GM18870 (cell line): ENCODE measurements around the gene FAM53B.

Experiments used
- ATAC-seq: cut with Tn5 transposase; IDR thresholded peaks from one replicate; pipeline ENCODE4 v1.9.1; 2021; ENCODE audit warnings: moderate library complexity; ENCODE audit not compliant: unreplicated experiment

Gene FAM53B

DNA sequence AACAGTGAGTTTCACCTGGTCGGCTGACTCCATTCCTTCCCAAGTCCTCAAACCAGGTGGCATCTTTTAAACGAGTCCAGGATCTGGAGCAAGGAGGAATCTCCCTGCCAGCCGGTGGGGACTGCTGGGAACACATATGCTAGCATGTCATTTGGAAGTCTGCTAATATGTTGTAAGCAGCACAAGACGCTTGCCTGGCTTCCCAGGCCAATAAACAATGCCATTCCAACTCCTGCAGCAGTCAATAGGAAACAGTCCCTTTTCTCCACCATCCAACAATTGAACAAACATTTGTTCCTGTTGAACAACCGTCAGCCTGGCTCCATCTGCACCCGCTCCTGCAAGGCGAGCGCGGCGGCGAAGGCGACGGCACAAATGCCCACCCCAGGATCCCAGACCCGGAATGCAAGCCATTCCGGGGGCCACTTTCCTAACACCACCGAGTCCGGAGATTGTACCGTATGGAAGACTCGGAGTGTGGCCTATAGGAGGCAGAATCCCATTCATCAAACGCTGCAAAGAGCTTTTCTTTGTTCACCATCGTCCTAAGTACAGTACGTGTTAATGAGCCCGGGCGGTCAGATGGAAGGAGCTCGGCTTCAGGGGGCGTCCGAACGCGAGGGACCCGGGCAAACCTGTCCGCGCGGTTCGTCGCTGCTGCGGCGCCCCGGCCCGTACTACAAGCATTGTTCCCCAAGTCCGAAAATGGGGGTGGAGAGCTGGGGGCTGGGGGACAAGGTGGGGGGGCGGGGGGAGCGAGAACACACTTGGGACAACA is 1.6 kb downstream of the FAM53B start:
- ATAC-seq: no peak

DNA sequence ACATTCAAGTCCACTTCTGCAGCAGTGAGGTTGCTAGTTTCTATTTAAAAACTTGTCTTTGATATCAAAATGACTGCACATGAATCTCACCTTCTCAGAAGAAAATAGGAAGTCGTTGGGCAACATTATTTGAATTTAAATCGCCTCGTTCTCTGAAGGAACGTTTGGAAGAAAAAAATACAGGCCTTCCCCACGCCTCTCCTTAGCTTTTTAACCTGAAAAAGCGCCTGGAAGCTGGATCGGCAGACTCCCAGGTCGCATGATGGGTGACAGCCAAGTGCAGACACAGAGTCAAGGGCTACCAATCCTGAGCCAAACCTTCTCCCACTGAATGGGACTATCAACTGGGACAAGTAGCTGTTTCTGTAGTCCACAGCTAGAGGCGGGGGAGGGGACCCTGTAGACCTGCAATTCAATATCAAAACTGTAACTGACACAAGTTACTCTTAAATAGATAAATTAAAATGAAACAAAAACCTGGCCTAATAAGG is 2.2 kb downstream of the FAM53B start:
- no peak for ATAC-seq

DNA sequence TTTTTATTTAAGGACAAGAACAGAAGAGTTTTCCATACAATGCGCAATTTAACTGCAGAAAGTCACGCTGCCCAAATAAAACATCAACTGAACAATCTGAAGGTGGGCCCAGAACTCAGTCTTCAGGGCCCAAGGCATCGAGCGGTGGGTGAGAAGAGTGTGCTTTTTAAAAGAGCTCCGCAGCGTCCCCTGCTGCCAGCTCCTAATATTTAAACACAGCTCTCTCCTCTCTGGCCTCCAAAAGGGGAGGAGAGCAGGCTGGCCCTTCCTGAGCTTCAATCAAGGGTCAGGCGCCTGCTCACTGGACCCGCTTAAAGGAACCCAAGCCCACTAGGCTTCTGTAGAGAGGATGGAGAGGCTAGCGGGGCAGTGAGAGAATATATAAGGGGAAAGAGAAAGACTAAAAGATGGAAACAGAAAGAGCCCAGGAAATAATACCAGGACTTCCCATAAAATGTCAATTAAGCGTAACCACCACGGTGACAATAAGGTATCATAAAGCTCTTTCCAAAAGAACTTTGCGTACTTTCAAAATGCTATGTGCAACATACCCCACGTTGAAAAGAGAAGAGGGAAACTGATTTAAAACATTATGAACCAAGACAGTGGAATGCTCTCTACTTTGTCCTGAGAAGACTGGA is 2.8 kb downstream of the FAM53B start:
- no peak for ATAC-seq

DNA sequence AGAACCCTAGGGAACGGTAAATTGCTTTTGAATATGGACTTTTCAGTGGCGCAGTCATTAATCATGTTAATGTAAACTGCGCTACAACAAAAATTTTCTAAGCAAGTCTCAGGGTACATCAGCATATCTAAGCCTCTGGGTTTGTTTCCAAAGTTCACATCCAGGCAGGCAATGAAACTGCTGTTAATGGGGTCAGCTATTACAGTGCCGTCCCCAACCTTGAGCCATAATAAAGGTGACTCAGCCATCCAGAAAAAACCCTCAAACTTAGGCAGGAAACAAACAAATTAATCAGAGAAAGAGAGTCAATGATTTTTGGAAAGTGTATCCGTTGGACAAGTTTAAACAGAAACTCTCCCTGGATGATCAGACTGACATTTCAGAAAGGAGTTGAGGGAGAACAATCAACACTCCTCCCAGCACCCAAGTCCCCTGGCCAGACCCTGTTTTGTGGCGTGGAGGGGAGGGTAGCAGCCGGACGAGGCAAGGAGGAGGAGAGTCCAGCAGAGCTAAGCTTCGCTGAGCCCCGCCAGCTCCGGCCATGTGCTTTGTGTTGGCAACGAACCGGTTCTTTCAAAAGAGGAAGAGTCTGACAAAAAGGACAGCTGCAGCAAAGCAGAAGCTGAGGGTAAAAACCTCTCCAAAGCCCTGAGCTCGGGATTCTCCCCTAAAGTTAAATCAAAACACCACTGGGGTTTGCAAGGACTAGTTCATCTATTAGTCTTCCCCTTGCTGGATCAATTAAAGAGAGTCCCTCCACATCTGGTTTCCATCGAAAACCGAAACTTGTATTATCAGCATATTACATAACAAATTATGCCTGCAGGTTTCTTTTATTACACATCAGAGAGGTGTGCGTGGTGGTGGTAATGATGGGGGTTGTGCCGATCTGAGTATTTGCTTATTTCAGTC is 3.6 kb downstream of the FAM53B start:
- no peak for ATAC-seq

DNA sequence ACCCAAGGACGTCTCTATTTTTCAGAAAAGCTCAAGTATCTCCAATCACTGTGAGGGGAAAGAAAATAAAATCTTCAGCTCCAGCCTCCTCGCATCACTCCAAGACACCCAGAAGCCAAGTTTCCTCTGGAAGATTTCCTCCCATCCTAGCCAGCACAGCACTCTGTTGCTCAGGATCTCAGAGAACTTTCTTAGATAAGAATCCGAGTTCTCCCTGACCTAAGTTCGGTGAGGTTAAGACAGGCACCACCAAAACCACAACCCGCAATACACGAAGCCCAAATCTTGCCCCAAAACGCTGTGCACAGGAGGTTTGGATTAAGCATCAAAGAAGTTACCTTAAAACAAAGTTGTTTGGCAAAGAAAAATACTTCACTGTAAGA is 4.2 kb downstream of the FAM53B start:
- no peak for ATAC-seq

DNA sequence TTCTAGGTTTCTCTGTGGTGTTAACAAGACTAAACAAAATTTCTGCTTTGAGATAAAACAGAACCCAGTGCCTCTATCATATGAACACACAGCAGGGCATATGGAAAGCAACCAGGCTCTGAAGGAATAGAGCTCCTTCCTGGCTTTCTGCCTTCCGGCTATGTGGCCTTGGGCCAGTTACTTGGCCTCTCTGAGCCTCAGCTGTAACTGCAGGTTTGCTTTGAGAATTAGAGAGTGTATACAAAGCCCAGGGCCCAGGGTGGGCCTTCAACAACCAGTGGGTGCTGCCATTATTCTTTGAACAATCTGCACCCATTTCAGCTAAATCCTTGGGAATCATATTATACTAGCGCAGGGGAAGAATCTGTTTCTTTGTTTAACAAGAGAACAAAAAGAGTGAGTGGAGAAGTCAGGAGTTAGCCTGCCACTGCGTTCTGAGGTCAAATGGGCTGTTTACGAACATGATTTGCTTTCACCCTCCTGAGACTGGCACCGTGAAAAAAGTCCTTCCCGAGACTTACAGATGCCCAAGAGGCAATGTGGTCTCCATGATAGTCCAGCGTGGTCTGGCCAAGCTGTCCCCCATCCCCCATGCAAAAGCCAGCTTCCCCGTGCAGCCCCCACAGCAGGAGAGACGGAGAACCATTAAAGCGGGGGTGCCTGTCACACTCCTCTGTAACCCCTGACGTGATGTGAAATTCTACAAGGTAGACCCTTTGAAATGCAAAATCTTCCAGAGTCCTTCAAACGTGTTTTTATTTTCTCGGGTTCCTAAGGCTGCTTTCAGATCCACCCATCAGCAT is 4.9 kb downstream of the FAM53B start:
- ATAC-seq: no peak

DNA sequence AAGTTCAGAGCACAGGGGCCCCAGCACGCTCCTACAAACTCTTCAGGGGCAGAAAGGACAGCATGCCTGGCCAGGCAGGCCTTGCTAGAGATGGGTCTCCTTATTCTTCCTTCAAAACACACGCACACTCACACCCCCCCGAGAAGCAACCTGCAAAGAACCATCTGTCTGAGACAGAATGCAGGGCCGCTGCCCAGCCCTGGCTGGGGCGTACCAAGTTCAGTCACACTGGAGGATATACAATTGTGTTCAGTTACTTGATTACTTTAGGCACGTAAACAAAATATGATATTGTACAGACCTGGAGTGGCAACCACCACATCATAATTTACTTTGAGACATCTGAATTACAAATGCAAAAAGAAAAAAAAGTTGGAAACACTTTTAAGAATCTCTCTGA is 5.7 kb downstream of the FAM53B start:
- ATAC-seq: no peak

DNA sequence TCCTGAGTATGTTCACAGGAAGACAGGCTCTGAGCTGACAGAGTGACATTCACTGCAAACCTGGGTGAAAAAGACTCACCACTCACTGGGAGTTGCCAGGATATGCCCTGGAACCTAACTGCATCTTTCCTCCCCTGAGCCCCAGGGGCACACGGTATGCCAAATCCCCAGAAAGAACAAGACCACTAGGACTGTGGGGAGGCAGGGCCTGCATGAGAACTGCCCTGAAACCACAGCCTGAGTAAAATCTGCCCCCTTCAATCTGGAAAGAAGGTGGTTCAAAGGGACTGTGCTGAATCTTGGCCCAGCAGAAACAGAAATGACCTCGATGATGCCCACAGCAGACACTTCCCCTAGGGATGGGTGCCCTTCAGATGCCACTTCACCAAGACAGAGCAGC is 6.5 kb downstream of the FAM53B start:
- ATAC-seq: no peak

DNA sequence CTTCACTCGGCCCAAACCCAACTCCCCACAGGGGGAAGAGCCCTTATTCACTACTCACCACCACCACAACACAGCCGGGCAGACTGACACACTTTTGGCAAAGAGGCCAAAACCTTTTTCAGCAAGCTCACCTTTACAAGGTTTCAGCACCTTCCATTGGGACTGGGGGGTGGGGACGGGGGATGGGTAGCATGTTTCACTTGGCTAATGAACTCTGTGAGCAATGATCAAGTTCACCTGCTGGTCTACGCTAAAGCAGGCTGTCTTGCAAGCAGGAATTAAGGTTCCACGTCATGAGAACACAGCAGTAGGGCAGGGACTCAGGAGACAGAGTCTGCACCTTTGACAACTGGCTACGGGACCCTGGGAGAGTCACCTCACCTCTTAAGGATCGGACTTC is 7.0 kb downstream of the FAM53B start:
- no peak for ATAC-seq

DNA sequence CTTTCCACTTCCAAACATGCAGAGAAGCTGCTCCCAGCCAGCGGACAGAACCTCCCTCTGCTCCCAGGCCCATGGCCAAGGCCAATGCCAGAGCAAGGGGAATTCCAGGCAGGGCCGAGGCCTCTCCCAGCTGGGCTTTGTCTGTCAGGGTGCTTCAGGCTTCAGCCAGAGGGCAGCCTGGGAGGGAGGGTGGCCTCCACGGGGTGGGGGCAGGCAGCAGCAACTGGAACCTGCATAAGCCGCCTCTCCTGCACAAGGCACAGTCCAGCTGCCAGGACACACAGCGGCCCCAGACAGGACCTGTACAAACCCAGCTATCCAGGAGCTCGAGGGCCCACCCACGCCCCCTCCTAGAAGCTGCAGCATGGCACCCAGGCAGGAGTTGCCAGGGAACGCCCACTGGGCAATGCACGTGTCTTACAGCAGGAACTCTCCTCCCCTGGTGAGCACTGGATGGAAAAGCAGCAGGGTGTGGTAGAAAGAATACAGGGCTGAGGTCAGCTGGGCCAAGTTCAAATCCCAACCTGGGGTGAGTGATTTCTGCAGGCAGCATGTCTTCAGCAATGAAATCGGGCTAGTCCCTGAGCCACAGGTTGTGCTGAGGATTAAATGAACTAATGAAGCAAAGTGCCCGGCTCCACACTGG is 7.6 kb downstream of the FAM53B start:
- ATAC-seq: no peak

DNA sequence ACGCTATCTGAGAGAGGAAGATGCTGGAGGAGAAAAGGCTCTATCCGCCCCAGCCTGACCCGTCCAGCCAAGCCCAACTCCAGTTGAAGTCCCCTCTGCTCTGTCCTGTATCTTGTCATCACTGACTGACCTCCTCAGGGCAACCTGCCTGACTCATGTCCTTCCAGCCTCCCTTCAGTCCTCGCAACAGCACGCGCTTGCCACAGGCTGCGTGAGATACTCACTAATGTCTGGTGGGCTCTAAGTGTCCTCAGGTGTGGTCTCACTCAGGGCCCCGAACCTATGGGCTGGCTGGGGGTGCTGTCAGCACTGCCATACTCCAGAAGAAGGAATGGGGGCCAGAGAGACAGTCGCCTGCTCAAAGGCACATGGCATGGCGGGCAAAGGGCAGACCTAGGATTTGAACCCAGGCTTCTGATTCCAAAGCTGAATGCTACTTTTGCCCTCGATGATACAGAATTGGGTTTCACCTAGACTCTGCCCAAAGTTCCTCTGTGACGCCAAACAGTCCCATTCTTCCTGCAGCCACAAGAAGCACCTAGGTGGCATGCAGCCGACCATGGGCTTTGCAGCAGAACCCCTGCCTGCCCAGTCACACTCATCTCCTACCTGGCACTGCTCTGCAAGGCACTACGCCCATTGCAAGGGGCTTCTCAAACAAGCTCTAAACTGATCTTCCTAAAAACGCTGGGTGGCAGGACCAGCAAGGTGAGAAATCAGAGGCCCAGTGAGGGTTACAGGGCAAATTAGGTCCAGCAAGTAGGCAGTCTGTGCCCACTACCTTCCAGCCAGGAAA is 8.5 kb downstream of the FAM53B start:
- no peak for ATAC-seq

DNA sequence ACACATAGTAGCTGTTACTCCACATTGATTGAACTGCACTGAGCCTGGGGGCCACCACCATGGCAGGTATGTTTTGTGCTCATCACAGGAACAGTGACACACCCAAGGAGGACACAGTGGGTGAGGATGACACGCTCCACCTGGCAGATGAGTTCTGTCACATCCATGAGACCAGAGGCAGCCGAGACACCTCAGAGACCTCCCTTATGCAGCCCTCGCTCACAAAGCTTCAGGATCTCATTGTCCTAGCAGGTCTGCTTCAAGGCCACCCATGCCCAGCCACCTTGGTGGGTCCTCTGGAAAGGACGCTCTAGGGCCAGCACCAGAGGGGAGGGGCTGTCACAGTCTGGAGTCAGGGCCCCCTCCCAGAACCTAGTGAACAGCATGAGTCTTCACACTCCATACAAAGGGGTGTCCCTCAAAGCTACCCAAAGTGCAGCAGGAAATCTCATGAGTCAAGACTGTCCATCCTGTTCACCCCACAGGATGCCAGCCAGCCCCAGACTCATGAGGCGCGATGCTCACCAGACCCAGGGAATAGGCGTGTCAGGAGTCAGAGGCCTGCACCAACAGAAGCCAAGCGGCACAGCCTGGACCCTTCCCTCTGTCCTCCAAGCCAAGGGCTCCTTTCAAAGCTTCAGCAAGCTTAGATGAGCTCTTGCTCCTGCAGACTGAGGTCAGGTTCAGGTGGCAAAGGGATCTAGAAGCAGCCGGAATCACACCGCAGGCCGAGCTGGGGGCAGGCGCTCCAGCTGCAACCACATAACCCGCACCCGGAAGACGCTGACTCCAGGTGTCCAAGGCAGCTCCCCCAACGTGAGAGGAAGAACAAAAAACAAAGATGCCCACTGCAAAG is 9.6 kb downstream of the FAM53B start:
- ATAC-seq: no peak

DNA sequence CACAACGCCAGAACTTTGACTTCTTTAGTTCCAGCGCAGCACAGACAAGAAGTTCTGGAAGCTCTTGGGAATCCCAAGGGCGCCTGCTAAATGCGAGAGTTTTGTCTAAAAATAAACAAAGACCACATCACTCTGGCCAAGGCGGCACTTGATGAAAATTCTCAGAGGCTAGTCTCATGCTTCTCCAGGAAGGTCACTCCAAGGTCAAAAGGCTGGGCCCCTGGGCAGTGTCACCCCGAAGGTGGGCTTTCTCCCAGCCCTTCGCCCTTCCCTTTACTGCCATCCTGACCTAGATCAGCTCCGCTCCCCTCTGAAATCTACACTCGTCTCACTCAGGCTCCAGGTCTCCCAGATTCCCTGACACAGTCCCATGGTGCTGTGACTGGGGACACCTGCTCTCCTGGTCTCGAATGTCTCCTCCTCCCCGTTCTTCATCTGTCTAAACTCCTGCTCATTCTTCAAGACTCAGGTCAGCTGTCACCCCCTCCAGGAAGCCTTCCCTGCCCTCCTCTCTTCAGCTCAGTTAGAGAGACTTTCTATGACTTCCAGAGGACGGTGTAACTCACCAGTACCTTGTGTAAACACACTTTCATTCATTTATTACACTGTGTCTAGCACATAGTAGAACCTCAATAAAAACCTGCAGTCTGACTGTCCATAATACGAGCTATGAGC is 10.5 kb downstream of the FAM53B start:
- no peak for ATAC-seq

DNA sequence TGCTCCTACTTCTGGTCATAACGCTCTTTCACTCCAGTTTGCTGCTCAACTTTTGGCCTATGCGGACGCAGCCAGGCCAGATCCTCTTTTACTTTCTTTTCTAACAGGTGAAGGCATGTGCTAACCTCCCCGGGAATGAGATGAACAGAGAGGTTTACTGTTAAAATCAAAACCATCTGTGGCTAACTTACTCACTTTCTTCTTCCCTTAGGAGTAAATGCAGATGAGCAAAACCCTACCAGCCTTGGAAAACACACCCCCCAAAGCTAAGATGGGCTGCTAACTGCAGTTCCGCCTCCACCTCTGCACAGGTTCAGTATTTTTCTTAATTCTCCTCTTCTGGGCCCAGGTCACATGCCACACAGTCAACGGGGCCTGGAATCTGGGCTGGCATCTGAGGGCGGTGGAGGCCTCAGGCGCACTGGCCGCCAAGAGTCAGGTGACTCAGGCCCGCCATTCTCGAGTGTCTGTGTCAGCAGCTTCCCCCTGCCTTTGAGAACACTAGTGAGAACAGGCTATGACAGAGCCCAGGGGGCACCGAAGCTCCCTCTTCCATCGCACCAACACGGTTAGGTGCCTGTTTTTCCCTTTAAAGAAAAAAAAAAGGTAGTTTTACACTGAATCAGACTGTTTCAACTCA is 11.1 kb downstream of the FAM53B start:
- ATAC-seq: peak; percentile 74

DNA sequence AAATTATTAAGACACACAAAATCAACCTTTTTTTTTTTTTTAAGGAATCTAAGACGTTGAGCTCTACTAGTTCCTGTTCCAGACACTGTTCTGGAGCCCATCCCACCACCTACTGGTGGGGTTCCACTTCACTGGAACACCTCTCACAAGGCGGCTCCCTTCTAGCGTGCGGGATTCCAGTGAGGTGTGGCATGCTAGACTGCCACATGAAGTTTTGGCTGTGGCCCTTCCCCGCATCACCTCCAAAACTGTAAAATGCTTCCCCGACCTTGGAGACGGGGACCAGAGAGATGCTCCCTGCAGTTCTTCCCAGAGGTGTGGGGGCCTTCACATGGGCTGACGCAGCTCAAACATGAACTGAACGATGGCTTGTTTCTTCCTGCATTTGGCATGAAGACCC is 12.6 kb downstream of the FAM53B start:
- no peak for ATAC-seq

DNA sequence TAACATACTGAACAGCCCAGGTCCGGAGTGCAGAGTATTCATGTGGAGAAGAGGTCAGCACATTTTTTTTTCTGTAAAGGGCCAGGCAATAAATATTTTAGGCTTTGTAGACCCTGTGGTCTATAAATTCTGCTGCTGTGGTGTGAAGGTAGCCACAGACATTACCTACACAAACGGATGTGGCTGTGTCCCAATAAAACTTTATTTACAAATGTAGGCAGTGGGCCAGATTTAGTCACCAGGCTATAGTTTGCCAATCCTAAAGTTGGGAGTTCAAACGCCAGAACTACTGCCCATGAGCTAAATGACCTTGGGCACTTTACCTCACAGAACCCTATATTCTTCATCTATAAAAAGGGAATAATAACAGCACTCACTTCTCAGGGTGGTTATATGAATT is 13.4 kb downstream of the FAM53B start:
- no peak for ATAC-seq

DNA sequence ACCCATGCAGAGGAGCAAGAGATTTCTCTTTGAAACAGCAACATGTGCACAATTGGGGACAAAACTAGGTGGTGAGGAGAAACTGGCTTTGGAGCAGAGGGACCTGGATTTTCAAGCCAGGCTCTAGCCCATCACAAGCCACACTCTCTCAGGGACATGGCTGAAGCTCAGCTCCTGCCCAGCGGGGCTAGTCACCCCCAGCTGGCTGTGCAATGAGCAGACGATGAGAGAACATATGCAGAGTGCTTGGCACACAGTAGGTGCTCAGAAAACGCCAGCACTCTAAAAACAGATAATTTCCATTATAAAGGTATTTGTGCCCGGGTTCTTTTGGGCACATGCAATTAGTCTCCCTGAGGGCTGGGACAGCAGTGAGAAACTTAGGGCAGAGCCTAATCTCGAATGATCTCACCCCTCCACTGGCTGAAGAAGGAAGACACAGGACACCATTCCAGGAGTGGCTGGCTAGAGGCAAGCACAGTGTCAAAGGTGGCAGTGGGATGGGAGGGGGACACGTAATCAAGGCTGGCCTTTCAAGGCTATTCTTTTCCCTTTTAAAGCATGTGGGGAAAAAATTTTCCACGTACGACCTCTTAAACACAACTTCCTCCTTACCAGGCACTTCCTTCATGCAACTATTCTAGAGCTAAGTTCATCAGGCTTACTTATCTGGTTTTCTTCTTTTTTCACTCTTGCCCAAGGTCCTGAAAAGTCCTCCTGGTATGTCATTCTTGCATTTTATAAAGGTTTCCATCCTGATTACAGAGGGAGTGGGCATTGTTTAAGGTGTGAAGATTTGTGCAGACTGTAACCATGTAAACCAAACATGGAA is 15.1 kb downstream of the FAM53B start:
- no peak for ATAC-seq
